Neural cell (in vitro differentiated cells): ENCODE results near the gene FRMD4A. TPM values are rescaled to one million over a fixed set of nuclear protein-coding genes. Genes with fewer than 3 reads are reported as not detected.

Experiments used
- H2AFZ ChIP-seq: fragments of 200-600, 300-800 bp; sonication (generic), shearing (Covaris generic); 2 replicates; pipeline ENCODE4 v1.6.0; 2014; ENCODE audit warnings: low read depth, mild to moderate bottlenecking, antibody characterized with exemption, low read length, moderate library complexity
- H3F3A ChIP-seq: fragments of 200-600 bp; shearing (Covaris generic); 2 replicates; pipeline ENCODE4 v1.6.1; 2016; ENCODE audit warnings: mild to moderate bottlenecking, moderate library complexity, mixed read lengths, antibody characterized with exemption, low read length; ENCODE audit not compliant: insufficient read depth, poor library complexity, severe bottlenecking
- H3K27ac ChIP-seq: fragments of 200-600, 300-800 bp; sonication (generic), shearing (Covaris generic); 2 replicates; pipeline ENCODE4 v1.5.1; 2014; ENCODE audit warnings: mild to moderate bottlenecking, low read length, moderate library complexity
- H3K27me3 ChIP-seq: fragments of 300-800, 200-600 bp; sonication (generic), shearing (Covaris generic); 2 replicates; pipeline ENCODE4 v1.6.0; 2014; ENCODE audit warnings: mild to moderate bottlenecking, low read depth, low read length, moderate library complexity; ENCODE audit not compliant: insufficient read depth
- H3K36me3 ChIP-seq: fragments of 300-800, 200-600 bp; sonication (generic), shearing (Covaris generic); 2 replicates; pipeline ENCODE4 v1.5.1; 2014; ENCODE audit warnings: mild to moderate bottlenecking, antibody characterized with exemption, low read length, moderate library complexity; ENCODE audit not compliant: insufficient read depth
- H3K4me2 ChIP-seq: fragments of 300-800, 200-600 bp; sonication (generic), shearing (Covaris generic); 2 replicates; pipeline ENCODE4 v1.6.0; 2014; ENCODE audit warnings: mild to moderate bottlenecking, low read length
- H3K4me3 ChIP-seq: fragments of 300-800, 200-600 bp; sonication (generic), shearing (Covaris generic); 2 replicates; pipeline ENCODE4 v1.5.1; 2014; ENCODE audit warnings: mild to moderate bottlenecking, low read length, moderate library complexity
- H3K79me2 ChIP-seq: fragments of 200-600 bp; shearing (Covaris generic); replicated peaks from 2 replicates; pipeline ENCODE4 v1.6.0; 2014; ENCODE audit warnings: mild to moderate bottlenecking, low read length, moderate library complexity; ENCODE audit not compliant: insufficient read depth
- H3K9ac ChIP-seq: fragments of 300-800, 200-600 bp; sonication (generic), shearing (Covaris generic); 2 replicates; pipeline ENCODE4 v1.6.1; 2016; ENCODE audit warnings: mild to moderate bottlenecking, low read length, mixed read lengths
- H3K9me2 ChIP-seq: fragments of 200-600 bp; shearing (Covaris generic); 2 replicates; pipeline ENCODE4 v1.6.1; 2016; ENCODE audit warnings: mild to moderate bottlenecking, low read length, mixed read lengths; ENCODE audit not compliant: insufficient read depth
- H3K9me3 ChIP-seq: fragments of 200-600, 300-800 bp; sonication (generic), shearing (Covaris generic); 2 replicates; pipeline ENCODE4 v1.6.1; 2016; ENCODE audit warnings: mild to moderate bottlenecking, mixed run types, low read length, moderate library complexity, mixed read lengths
- H4K20me1 ChIP-seq: fragments of 200-600 bp; shearing (Covaris generic); 2 replicates; pipeline ENCODE4 v1.6.1; 2016; ENCODE audit warnings: mild to moderate bottlenecking, mixed run types; ENCODE audit not compliant: insufficient read depth
- CTCF ChIP-seq: fragments of 450-650 bp; IDR thresholded peaks from 2 replicates; pipeline ENCODE4 v1.5.1; 2014; ENCODE audit warnings: antibody characterized with exemption, mild to moderate bottlenecking, moderate library complexity; ENCODE audit not compliant: poor library complexity, severe bottlenecking
- EP300 ChIP-seq: fragments of 450-650 bp; conservative IDR thresholded peaks from 2 replicates; pipeline ENCODE4 v1.6.1; 2014; ENCODE audit warnings: antibody characterized with exemption, mild to moderate bottlenecking, moderate library complexity; ENCODE audit not compliant: poor library complexity, severe bottlenecking
- EZH2 ChIP-seq: fragments of 200-600, 300-800 bp; shearing (Covaris generic), sonication (generic); IDR thresholded peaks from 2 replicates; pipeline ENCODE4 v1.6.1; 2014; ENCODE audit warnings: antibody characterized with exemption, low read length, borderline replicate concordance, mild to moderate bottlenecking; ENCODE audit not compliant: insufficient read depth, poor library complexity, severe bottlenecking
- MXI1 ChIP-seq: fragments of 450-650 bp; conservative IDR thresholded peaks from 2 replicates; pipeline ENCODE4 v1.6.1; 2014; ENCODE audit warnings: antibody characterized with exemption, mild to moderate bottlenecking; ENCODE audit not compliant: poor library complexity, severe bottlenecking
- POLR2AphosphoS5 ChIP-seq: IDR thresholded peaks from 2 replicates; pipeline ENCODE4 v1.6.1; 2012
- RAD21 ChIP-seq: fragments of 450-650 bp; conservative IDR thresholded peaks from 2 replicates; pipeline ENCODE4 v1.6.1; 2014; ENCODE audit warnings: antibody characterized with exemption, mild to moderate bottlenecking, moderate library complexity
- REST ChIP-seq: IDR thresholded peaks from 2 replicates; pipeline ENCODE4 v1.6.1; 2012; ENCODE audit warnings: borderline replicate concordance
- SMC3 ChIP-seq: fragments of 450-650 bp; conservative IDR thresholded peaks from 2 replicates; pipeline ENCODE4 v1.6.1; 2014; ENCODE audit warnings: antibody characterized with exemption, mild to moderate bottlenecking, moderate library complexity; ENCODE audit not compliant: poor library complexity
- TAF1 ChIP-seq: IDR thresholded peaks from 2 replicates; pipeline ENCODE4 v1.6.1; 2012; ENCODE audit warnings: low read depth
- polyA plus RNA-seq: library from polyadenylated mRNA; depleted of rRNA; stranded (reverse); fragments of >200 nt; gene quantifications from 2 replicates; pipeline ENCODE4 v1.2.3, GENCODE V29; 2014

FRMD4A gene
- polyA plus RNA-seq, 1 donor from 2014 or later: 36.5 TPM

GRCh38 chr10:13775786-13776775 lies 554.6 kb downstream of the FRMD4A start:
- Histone ChIP-seq H3K79me2 (no peaks in the 10 kb centered on the region), H3K27me3 (no peaks in the 10 kb centered on the region), H3F3A (no peaks in the 10 kb centered on the region), H3K9me2 (no peaks in the 10 kb centered on the region), H3K9ac (no peak overlapping the region), H3K36me3 (peaks cover 5% of the 10 kb centered on the region), H3K4me2 (no peak overlapping the region), H3K9me3 (no peaks in the 10 kb centered on the region), H4K20me1 (no peaks in the 10 kb centered on the region), H2AFZ (no peak overlapping the region), H3K27ac (no peak overlapping the region), H3K4me3 (no peak overlapping the region)
- TF ChIP-seq REST (no peak), MXI1 (no peak), POLR2AphosphoS5 (no peak), TAF1 (no peak), CTCF (no peak), RAD21 (no peak), EZH2 (no peak), SMC3 (no peak), EP300 (no peak)

- Histone ChIP-seq H3K27ac (no peak overlapping the region), H3K4me3 (no peak overlapping the region), H3F3A (no peaks in the 10 kb centered on the region), H3K9me3 (no peaks in the 10 kb centered on the region), H3K4me2 (no peak overlapping the region), H3K36me3 (peaks cover 5% of the 10 kb centered on the region), H2AFZ (no peak overlapping the region), H3K9me2 (no peaks in the 10 kb centered on the region), H3K79me2 (no peaks in the 10 kb centered on the region), H4K20me1 (no peaks in the 10 kb centered on the region), H3K9ac (no peak overlapping the region), H3K27me3 (no peaks in the 10 kb centered on the region)
- TF ChIP-seq SMC3 (no peak), EP300 (no peak), POLR2AphosphoS5 (no peak), RAD21 (no peak), TAF1 (no peak), CTCF (no peak), EZH2 (no peak), MXI1 (no peak), REST (no peak)
Observed at GRCh38 chr10:13774303-13774893, 556.3 kb downstream of the FRMD4A start.
